ENCODE measurements around the gene CALHM1. TPM values are rescaled to one million over a fixed set of nuclear protein-coding genes. Genes with fewer than 3 reads are reported as not detected.
"Not testable (repeated sequence)": the region's sequence is repeated elsewhere in the genome, so short reads cannot be mapped to it uniquely, and the experiment has no call there.

CALHM1 gene
- total and polyA plus RNA-seq, 7 donors, result not detected

GRCh38 chr10:103487410-103487708 is 28.7 kb upstream of the CALHM1 start:
- no peak overlapping the region for H3K4me3 ChIP-seq
- ATAC-seq (no peak), DNase-seq (no peak)
- 86 to 87% (median 86%) methylated on average over 2 of the region's 2 CpGs for WGBS, 3 donors
- no peak overlapping the region for H3K27ac ChIP-seq
- H3K4me1 ChIP-seq, result no peaks in the 10 kb centered on the region
- no peaks in the 10 kb centered on the region for H3K27me3 ChIP-seq (ENCODE audit: insufficient read depth in 3 of 3, low read length in 2 of 3)
- intact Hi-C loops (cut with DNase I), result no loop called here
- no peaks in the 10 kb centered on the region for H3K9me3 ChIP-seq
- TF ChIP-seq, protein P1, sequence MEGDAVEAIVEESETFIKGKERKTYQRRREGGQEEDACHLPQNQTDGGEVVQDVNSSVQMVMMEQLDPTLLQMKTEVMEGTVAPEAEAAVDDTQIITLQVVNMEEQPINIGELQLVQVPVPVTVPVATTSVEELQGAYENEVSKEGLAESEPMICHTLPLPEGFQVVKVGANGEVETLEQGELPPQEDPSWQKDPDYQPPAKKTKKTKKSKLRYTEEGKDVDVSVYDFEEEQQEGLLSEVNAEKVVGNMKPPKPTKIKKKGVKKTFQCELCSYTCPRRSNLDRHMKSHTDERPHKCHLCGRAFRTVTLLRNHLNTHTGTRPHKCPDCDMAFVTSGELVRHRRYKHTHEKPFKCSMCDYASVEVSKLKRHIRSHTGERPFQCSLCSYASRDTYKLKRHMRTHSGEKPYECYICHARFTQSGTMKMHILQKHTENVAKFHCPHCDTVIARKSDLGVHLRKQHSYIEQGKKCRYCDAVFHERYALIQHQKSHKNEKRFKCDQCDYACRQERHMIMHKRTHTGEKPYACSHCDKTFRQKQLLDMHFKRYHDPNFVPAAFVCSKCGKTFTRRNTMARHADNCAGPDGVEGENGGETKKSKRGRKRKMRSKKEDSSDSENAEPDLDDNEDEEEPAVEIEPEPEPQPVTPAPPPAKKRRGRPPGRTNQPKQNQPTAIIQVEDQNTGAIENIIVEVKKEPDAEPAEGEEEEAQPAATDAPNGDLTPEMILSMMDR (IDR thresholded peaks at IDR 0.05), result no peak
- H3K36me3 ChIP-seq (ENCODE audit: insufficient read depth in 1 of 2, low read depth in 1 of 2), result no peaks in the 10 kb centered on the region

- H3K9me3 ChIP-seq; H3K27ac ChIP-seq; ATAC-seq; H3K36me3 ChIP-seq (ENCODE audit: insufficient read depth in 1 of 2, low read depth in 1 of 2); H3K4me3 ChIP-seq; H3K4me1 ChIP-seq; H3K27me3 ChIP-seq (ENCODE audit: insufficient read depth in 3 of 3, low read length in 2 of 3); intact Hi-C loops (cut with DNase I): not testable (repeated sequence)
- 83 to 91% (median 90%) methylated on average over 8 of the region's 8 CpGs for WGBS, 3 donors
- DNase-seq, result peak in 1 of 2 donors; percentile 25
These were observed 28.1 kb upstream of the CALHM1 start for GRCh38 chr10:103486635-103487409.

- H3K27ac ChIP-seq, result no peak overlapping the region
- ATAC-seq (peak in 3 of 4 donors; percentile 41 to 69 (median 55)), DNase-seq (peak in 1 of 2 donors; percentile 39)
- no peaks in the 10 kb centered on the region for H3K36me3 ChIP-seq (ENCODE audit: insufficient read depth in 1 of 2, low read depth in 1 of 2)
- TF ChIP-seq, protein P1 (IDR thresholded peaks at IDR 0.05), result peak; percentile 59
- WGBS, 3 donors, result 53 to 62% (median 53%) methylated on average over 12 of the region's 12 CpGs
- H3K4me3 ChIP-seq, result no peak overlapping the region
- H3K27me3 ChIP-seq (ENCODE audit: insufficient read depth in 3 of 3, low read length in 2 of 3), result no peaks in the 10 kb centered on the region
- intact Hi-C loops (cut with DNase I), result loop anchor here (2.0 to 5.0 kb wide), 2 partner anchors 65 kb away; no protein-coding TSS in a partner anchor
- H3K4me1 ChIP-seq, result no peaks in the 10 kb centered on the region
- H3K9me3 ChIP-seq, result no peaks in the 10 kb centered on the region
These were observed 23.4 kb upstream of the CALHM1 start for GRCh38 chr10:103481974-103482531.

DNA sequence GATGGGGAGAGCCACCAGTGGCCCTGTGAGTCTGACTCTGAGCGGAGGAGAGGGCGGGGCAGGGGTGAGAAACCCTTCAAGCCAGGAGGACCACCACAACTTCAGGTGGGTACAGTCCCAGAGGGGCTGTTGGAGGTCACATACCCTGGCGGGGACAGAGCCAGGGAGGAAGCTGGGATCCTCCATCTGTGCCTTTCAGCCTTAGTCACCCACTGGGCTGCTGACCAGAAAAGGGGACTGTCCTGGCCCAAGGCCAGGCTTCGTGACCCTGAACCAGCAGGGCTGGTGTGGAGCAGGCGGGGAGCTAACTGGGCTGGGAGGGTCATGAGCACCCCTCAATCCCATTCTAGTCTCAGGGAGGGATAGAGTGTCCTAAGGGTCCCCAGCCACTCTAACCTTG is 21.8 kb upstream of the CALHM1 start:
- H3K36me3 ChIP-seq (ENCODE audit: insufficient read depth in 1 of 2, low read depth in 1 of 2), result no peaks in the 10 kb centered on the region
- intact Hi-C loops (cut with DNase I), result loop anchor here in 1 of 2 donors (5.0 kb wide), 1 partner anchor 63 kb away; no protein-coding TSS in a partner anchor
- H3K4me3 ChIP-seq, result no peak overlapping the region
- H3K27me3 ChIP-seq (ENCODE audit: insufficient read depth in 3 of 3, low read length in 2 of 3), result no peaks in the 10 kb centered on the region
- WGBS, 3 donors, result 68 to 75% (median 71%) methylated on average over 5 of the region's 5 CpGs
- DNase-seq, result peak; percentile 39 to 52
- no peaks in the 10 kb centered on the region for H3K4me1 ChIP-seq
- TF ChIP-seq, protein P1 (IDR thresholded peaks at IDR 0.05), result no peak
- H3K27ac ChIP-seq, result no peak overlapping the region
- H3K9me3 ChIP-seq, result no peaks in the 10 kb centered on the region
- peak in 3 of 4 donors; percentile 29 to 40 (median 36) for ATAC-seq

DNA sequence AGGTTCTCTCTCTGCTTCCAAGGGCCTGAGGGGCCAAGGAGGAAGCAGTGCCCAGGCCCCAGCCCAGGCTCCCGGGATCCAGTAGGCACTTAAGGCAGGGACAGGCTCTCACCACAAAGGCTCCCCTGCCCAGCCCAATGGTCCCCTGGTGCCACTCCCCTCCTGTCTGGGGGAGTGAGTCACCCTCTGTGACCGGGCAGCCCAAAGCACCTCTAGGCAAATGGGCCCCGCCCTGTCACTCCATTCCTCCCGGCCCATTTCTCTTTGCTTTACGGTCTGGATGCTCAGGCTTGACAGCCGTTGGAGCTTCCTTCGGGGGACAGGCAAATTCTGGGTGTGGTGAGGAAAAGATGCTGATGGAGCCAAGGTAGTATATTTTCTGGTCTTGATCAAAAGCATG is 20.4 kb upstream of the CALHM1 start, which contains the start of gene CALHM3:
TSS of gene CALHM3 (minus strand) at position 106 of the 400 bp plus-strand sequence. CDS start 208 bp downstream, outside the sequence.
- Histone ChIP-seq H3K9me3 (no peaks in the 10 kb centered on the region), H3K27me3 (ENCODE audit: insufficient read depth in 3 of 3, low read length in 2 of 3) (no peaks in the 10 kb centered on the region), H3K4me1 (no peaks in the 10 kb centered on the region), H3K27ac (no peak within 1 kb of the TSS), H3K4me3 (no peak within 1 kb of the TSS), H3K36me3 (ENCODE audit: insufficient read depth in 1 of 2, low read depth in 1 of 2) (no peaks in the 10 kb centered on the region)
- WGBS, 3 donors, result 67 to 82% (median 70%) methylated on average over 7 of the region's 7 CpGs
- intact Hi-C loops (cut with DNase I), result no loop called here
- ATAC-seq, result no peak
- no peak for DNase-seq
- TF ChIP-seq, protein P1 (IDR thresholded peaks at IDR 0.05), result no peak

All from psoas muscle (tissue), 8 donors.